ENCODE measurements around the gene SERPINA12. TPM values are rescaled to one million over a fixed set of nuclear protein-coding genes. Genes with fewer than 3 reads are reported as not detected.

The SERPINA12 gene
- total and polyA plus RNA-seq, 10 of the 15 experiments (the other 5 are each of a cell fraction or from before 2014, with no cell fraction given): not detected

GRCh38 chr14:94538070-94538740 lies 28.9 kb upstream of the SERPINA12 start:
- Histone ChIP-seq H3K4me2 (ENCODE audit: control insufficient read depth, insufficient read depth) (no peak overlapping the region), H4K20me1 (ENCODE audit: control insufficient read depth, insufficient read depth) (no peaks in the 10 kb centered on the region), H3K27ac (ENCODE audit: control insufficient read depth, insufficient read depth) (no peak overlapping the region), H3K79me2 (ENCODE audit: control insufficient read depth, insufficient read depth, low read length) (no peaks in the 10 kb centered on the region), H3K27me3 (replicated peaks in 1 of 2; ENCODE audit: control insufficient read depth in 2 of 2, insufficient read depth in 2 of 2, low read length in 1 of 2) (no peaks in the 10 kb centered on the region; a peak in 1 of 4 replicates), H3K36me3 (ENCODE audit: control insufficient read depth in 2 of 2, insufficient read depth in 2 of 2, low read length in 1 of 2) (no peaks in the 10 kb centered on the region), H3K4me3 (no peak overlapping the region), H3K4me1 (ENCODE audit: control insufficient read depth, insufficient read depth, low read length) (peaks cover 4% of the 10 kb centered on the region), H3K9me3 (replicated peaks; ENCODE audit: control insufficient read depth, insufficient read depth, low read length) (peaks cover 2% of the 10 kb centered on the region), H2AFZ (ENCODE audit: control insufficient read depth, low read depth, low read length) (no peak overlapping the region), H3K9ac (ENCODE audit: control insufficient read depth, insufficient read depth, low read length) (no peak overlapping the region)
- intact Hi-C loops (cut with micrococcal nuclease; ENCODE audit: unreplicated experiment) (no loop called here), in situ Hi-C loops (cut with MboI) (no loop called here)
- FAIRE-seq (no peak), ATAC-seq (no peak), DNase-seq (ENCODE audit: low read depth, low spot score) (no peak)
- TF ChIP-seq NRF1 (conservative IDR thresholded peaks at IDR 0.05; ENCODE audit: low read depth, low read length) (no peak), EED (IDR thresholded peaks at IDR 0.05; ENCODE audit: low read depth) (no peak)
- no TSS peak for BruUV-seq (replicated peaks)
- ChIA-PET CTCF (interaction anchor here (0.6 kb wide), 1 partner anchor 11 kb away, joined by 3 read pairs; no protein-coding TSS in a partner anchor), RAD21 (ENCODE audit: unreplicated experiment) (no interaction called here), SMC1A (ENCODE audit: uncharacterized antibody, unreplicated experiment) (interaction anchor here (0.6 kb wide), 1 partner anchor 42 kb away, joined by 4 read pairs; no protein-coding TSS in a partner anchor), POLR2A (no interaction called here)
- WGBS (ENCODE audit: insufficient coverage, insufficient replicate concordance, low lambda C conversion rate, missing lambda C conversion rate): 37% methylated on average over 6 of the region's 6 CpGs

- ChIA-PET SMC1A (ENCODE audit: uncharacterized antibody, unreplicated experiment) (no interaction called here), CTCF (no interaction called here), POLR2A (no interaction called here), RAD21 (ENCODE audit: unreplicated experiment) (no interaction called here)
- H3K4me3 ChIP-seq: no peak overlapping the region
- H2AFZ ChIP-seq (ENCODE audit: control insufficient read depth, low read depth, low read length): no peak overlapping the region
- peaks cover 7% of the 10 kb centered on the region for H3K4me1 ChIP-seq (ENCODE audit: control insufficient read depth, insufficient read depth, low read length)
- TF ChIP-seq NFYA (IDR thresholded peaks at IDR 0.05; ENCODE audit: borderline replicate concordance, low read depth, low read length): no peak
- peak; percentile 45; the same call in 1 of the 2 replicates for TF ChIP-seq PKNOX1 (IDR thresholded peaks at IDR 0.05)
- 0 out of 2 replicates have a peak, but pooled peaks have one; percentile 20 for TF ChIP-seq NR2C1 (IDR thresholded peaks at IDR 0.05)
- 0 out of 2 replicates have a peak, but pooled peaks have one; percentile 15 for TF ChIP-seq ATF7 (IDR thresholded peaks at IDR 0.05; ENCODE audit: low read depth)
- peak; percentile 19; the same call in 1 of the 2 replicates for TF ChIP-seq ZBTB40 (IDR thresholded peaks at IDR 0.05; ENCODE audit: borderline replicate concordance)
- H4K20me1 ChIP-seq (ENCODE audit: control insufficient read depth, insufficient read depth): no peaks in the 10 kb centered on the region
- H3K4me2 ChIP-seq (ENCODE audit: control insufficient read depth, insufficient read depth): no peak overlapping the region
- no peak for FAIRE-seq
- 0% methylated on average over 2 of the region's 2 CpGs for WGBS (ENCODE audit: insufficient coverage, insufficient replicate concordance, low lambda C conversion rate, missing lambda C conversion rate)
- no TSS peak for BruUV-seq (replicated peaks)
- H3K9me3 ChIP-seq (replicated peaks; ENCODE audit: control insufficient read depth, insufficient read depth, low read length): peaks cover 2% of the 10 kb centered on the region
- no peak for DNase-seq (ENCODE audit: low read depth, low spot score)
- H3K79me2 ChIP-seq (ENCODE audit: control insufficient read depth, insufficient read depth, low read length): no peaks in the 10 kb centered on the region
- ATAC-seq: peak; percentile 43; the same call in 2 of the 3 replicates
- H3K27me3 ChIP-seq (replicated peaks in 1 of 2; ENCODE audit: control insufficient read depth in 2 of 2, insufficient read depth in 2 of 2, low read length in 1 of 2): no peaks in the 10 kb centered on the region
- intact Hi-C loops (cut with micrococcal nuclease; ENCODE audit: unreplicated experiment): no loop called here
- in situ Hi-C loops (cut with MboI): no loop called here
- no peak overlapping the region for H3K27ac ChIP-seq (ENCODE audit: control insufficient read depth, insufficient read depth)
- no peak overlapping the region for H3K9ac ChIP-seq (ENCODE audit: control insufficient read depth, insufficient read depth, low read length)
- no peaks in the 10 kb centered on the region for H3K36me3 ChIP-seq (ENCODE audit: control insufficient read depth in 2 of 2, insufficient read depth in 2 of 2, low read length in 1 of 2)
These were observed 27.6 kb upstream of the SERPINA12 start for GRCh38 chr14:94536836-94537235.

All from GM12878 (cell line).